Measurements from ENCODE around the gene ADD3.

GRCh38 chr10:110017052-110017451, 9.3 kb downstream of the ADD3 start:
- TF ChIP-seq CTCF (IDR thresholded peaks at IDR 0.05) (no peak), POLR2A (IDR thresholded peaks at IDR 0.05) (no peak)
